Measurements from ENCODE around the gene POU2F3. TPM values are rescaled to one million over a fixed set of nuclear protein-coding genes. Genes with fewer than 3 reads are reported as not detected.

The POU2F3 gene
- total RNA-seq, 1 donor from 2014 or later, result 4.6 TPM

DNA sequence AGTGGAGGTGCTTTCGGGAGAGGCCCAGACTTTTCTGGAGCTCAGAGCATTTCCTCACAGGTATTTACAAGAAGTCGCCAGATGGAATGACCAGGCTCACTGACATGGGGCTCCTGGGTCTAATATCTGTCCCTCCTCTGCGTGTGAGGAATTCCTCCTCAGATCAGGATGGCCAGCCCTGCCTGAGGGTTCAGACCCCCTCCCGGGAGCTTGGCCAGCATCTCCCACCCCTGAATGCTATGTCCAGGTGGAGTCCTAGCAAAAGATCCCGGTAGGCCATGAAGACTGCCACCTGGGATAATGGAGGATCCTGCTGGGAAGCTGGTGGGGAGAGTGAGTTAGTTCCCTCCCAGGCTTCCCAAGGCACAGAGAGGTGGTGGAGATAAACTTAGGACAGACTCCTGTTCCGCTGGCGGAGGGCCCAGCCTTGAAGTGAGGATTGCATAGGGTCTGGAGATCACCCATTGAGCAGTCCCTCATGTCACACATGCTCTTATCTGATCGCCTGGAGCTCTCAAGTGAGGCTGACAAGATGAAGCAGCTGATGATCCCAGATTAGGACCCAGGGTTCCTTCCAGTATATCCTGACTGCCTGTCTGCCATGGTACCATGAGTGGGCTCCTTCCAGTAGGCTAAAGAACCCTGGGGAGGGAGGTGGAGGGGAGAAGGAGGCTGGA lies 23.4 kb upstream of the POU2F3 start:
- H3K27me3 ChIP-seq (ENCODE audit: low read depth), result no peaks in the 10 kb centered on the region
- intact Hi-C loops (cut with DNase I), result no loop called here
- no peaks in the 10 kb centered on the region for H3K36me3 ChIP-seq
- H3K4me1 ChIP-seq, result peaks cover 13% of the 10 kb centered on the region
- no peak for DNase-seq
- H3K9me3 ChIP-seq, result no peaks in the 10 kb centered on the region
- ATAC-seq, result no peak
- no peak overlapping the region for H3K4me3 ChIP-seq
- H3K27ac ChIP-seq, result no peak overlapping the region
- TF ChIP-seq CTCF (IDR thresholded peaks at IDR 0.05), result no peak

DNA sequence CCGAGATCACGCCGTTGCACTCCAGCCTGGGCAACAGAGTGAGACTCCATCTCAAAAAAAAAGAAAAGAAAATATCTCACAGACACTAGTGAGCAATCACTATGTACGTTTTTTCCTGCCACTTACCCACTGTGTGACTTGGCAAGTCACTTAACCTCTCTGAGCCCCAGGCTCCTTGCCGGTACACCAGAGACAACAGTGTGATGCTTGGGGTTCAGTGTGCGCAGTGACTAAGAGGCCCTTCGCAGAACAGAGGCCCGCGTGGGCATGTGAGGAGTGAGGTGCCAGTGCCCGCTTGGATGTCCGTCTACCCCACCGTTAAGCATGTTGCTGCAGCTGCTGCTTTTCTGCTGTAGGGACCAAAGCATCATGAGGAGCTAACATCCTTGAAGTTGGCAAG lies 22.4 kb upstream of the POU2F3 start:
- TF ChIP-seq CTCF (IDR thresholded peaks at IDR 0.05), result no peak
- intact Hi-C loops (cut with DNase I), result no loop called here
- Histone ChIP-seq H3K4me3 (no peak overlapping the region), H3K9me3 (no peaks in the 10 kb centered on the region), H3K36me3 (no peaks in the 10 kb centered on the region), H3K4me1 (peaks cover 9% of the 10 kb centered on the region), H3K27me3 (ENCODE audit: low read depth) (no peaks in the 10 kb centered on the region), H3K27ac (no peak overlapping the region)
- DNase-seq (no peak), ATAC-seq (no peak)

- Histone ChIP-seq H3K27me3 (ENCODE audit: low read depth) (no peaks in the 10 kb centered on the region), H3K4me1 (peaks cover 9% of the 10 kb centered on the region), H3K4me3 (no peak overlapping the region), H3K36me3 (no peaks in the 10 kb centered on the region), H3K9me3 (no peaks in the 10 kb centered on the region), H3K27ac (no peak overlapping the region)
- intact Hi-C loops (cut with DNase I), result no loop called here
- TF ChIP-seq CTCF (IDR thresholded peaks at IDR 0.05), result no peak
- DNase-seq (no peak), ATAC-seq (no peak)
These were observed 21.8 kb upstream of the POU2F3 start for GRCh38 chr11:120217941-120218694.

DNA sequence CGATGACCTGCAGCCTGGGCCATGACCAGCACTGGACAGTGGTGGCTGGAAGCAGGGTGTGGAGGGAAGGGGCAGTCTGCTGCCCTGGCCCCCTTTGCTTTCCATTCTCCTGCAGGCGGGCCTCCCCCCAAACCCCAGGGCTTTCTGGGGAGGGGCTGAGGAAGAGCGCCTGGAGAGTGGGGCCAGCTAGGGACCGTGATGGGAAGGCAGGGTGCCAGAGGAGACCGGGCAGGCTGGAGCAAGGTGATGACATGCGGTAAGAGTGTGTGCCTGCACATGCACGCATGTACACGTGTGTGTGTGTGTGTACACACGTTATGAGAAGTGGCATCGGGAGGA lies 21.3 kb upstream of the POU2F3 start:
- Histone ChIP-seq H3K27me3 (ENCODE audit: low read depth) (no peaks in the 10 kb centered on the region), H3K9me3 (no peaks in the 10 kb centered on the region), H3K27ac (no peak overlapping the region), H3K4me3 (no peak overlapping the region), H3K4me1 (peaks cover 9% of the 10 kb centered on the region), H3K36me3 (no peaks in the 10 kb centered on the region)
- no peak for ATAC-seq
- intact Hi-C loops (cut with DNase I), result no loop called here
- no peak for DNase-seq
- TF ChIP-seq CTCF (IDR thresholded peaks at IDR 0.05), result no peak

GRCh38 chr11:120219232-120219937 lies 20.6 kb upstream of the POU2F3 start:
- no peak for ATAC-seq
- no peak for TF ChIP-seq CTCF (IDR thresholded peaks at IDR 0.05)
- H3K4me1 ChIP-seq, result peaks cover 10% of the 10 kb centered on the region

More at GRCh38 chr11:120219232-120219937, 20.6 kb upstream of the POU2F3 start:
- intact Hi-C loops (cut with DNase I), result no loop called here
- H3K4me3 ChIP-seq, result no peak overlapping the region
- no peaks in the 10 kb centered on the region for H3K36me3 ChIP-seq
- H3K27ac ChIP-seq, result no peak overlapping the region
- no peaks in the 10 kb centered on the region for H3K9me3 ChIP-seq
- DNase-seq, result no peak
- no peaks in the 10 kb centered on the region for H3K27me3 ChIP-seq (ENCODE audit: low read depth)
